KMS-11 (cell line): ENCODE data around the gene VAV1.

ENCODE experiments used
- H2AFZ ChIP-seq: fragments of 200-600 bp; sonication (generic); 2 replicates; pipeline ENCODE4 v1.6.1; 2016; ENCODE audit warnings: antibody characterized with exemption, mixed run types, low read depth
- H3K27ac ChIP-seq: fragments of 200-600 bp; sonication (generic); 2 replicates; pipeline ENCODE4 v1.6.1; 2016; ENCODE audit warnings: mild to moderate bottlenecking, mixed run types
- H3K27me3 ChIP-seq: fragments of 200-600 bp; sonication (generic); 2 replicates; pipeline ENCODE4 v1.6.1; 2017; ENCODE audit warnings: mild to moderate bottlenecking, low read depth, mixed run types, moderate library complexity; ENCODE audit not compliant: insufficient read depth
- H3K36me3 ChIP-seq: fragments of 200-600 bp; sonication (generic); 2 replicates; pipeline ENCODE4 v1.6.1; 2017; ENCODE audit warnings: mild to moderate bottlenecking, mixed run types; ENCODE audit not compliant: insufficient read depth
- H3K4me1 ChIP-seq: fragments of 200-600 bp; sonication (generic); 2 replicates; pipeline ENCODE4 v1.6.1; 2016; ENCODE audit warnings: mild to moderate bottlenecking, low read depth, mixed run types; ENCODE audit not compliant: poor library complexity, severe bottlenecking
- H3K4me2 ChIP-seq: fragments of 200-600 bp; sonication (generic); 2 replicates; pipeline ENCODE4 v1.7.0; 2016; ENCODE audit warnings: mild to moderate bottlenecking, mixed run types
- H3K4me3 ChIP-seq: fragments of 200-600 bp; sonication (generic); IDR thresholded peaks from 2 replicates; pipeline ENCODE4 v1.6.1; 2017; ENCODE audit warnings: low read depth, low read length, mixed read lengths; ENCODE audit not compliant: insufficient read depth
- H3K79me2 ChIP-seq: fragments of 200-600 bp; sonication (generic); 2 replicates; pipeline ENCODE4 v1.6.1; 2016; ENCODE audit warnings: low read depth, mixed run types; ENCODE audit not compliant: insufficient read depth
- H3K9ac ChIP-seq: fragments of 200-600 bp; sonication (generic); 2 replicates; pipeline ENCODE4 v1.6.1; 2016; ENCODE audit warnings: mild to moderate bottlenecking, mixed run types
- H4K20me1 ChIP-seq: fragments of 200-600 bp; sonication (generic); 2 replicates; pipeline ENCODE4 v1.6.1; 2016; ENCODE audit warnings: mild to moderate bottlenecking, mixed run types; ENCODE audit not compliant: insufficient read depth
- CTCF ChIP-seq: fragments of 200-600 bp; sonication (generic); conservative IDR thresholded peaks from 2 replicates; pipeline ENCODE4 v1.6.1; 2017; ENCODE audit warnings: low read depth, mild to moderate bottlenecking, antibody characterized with exemption, low read length, moderate library complexity, mixed read lengths

Gene VAV1

GRCh38 chr19:6832412-6832811 is 59.9 kb downstream of the VAV1 start:
- H3K4me1 ChIP-seq, result no peaks in the 10 kb centered on the region
- H3K27ac ChIP-seq, result no peak overlapping the region
- no peak for TF ChIP-seq CTCF
- H3K79me2 ChIP-seq, result no peaks in the 10 kb centered on the region
- no peak overlapping the region for H3K4me3 ChIP-seq
- no peaks in the 10 kb centered on the region for H4K20me1 ChIP-seq
- H3K36me3 ChIP-seq, result no peaks in the 10 kb centered on the region
- no peaks in the 10 kb centered on the region for H3K27me3 ChIP-seq
- no peak overlapping the region for H3K9ac ChIP-seq
- no peak overlapping the region for H2AFZ ChIP-seq
- H3K4me2 ChIP-seq, result no peak overlapping the region

- Histone ChIP-seq H3K4me3 (no peak overlapping the region), H3K9ac (no peak overlapping the region), H3K36me3 (no peaks in the 10 kb centered on the region), H3K4me2 (no peak overlapping the region), H4K20me1 (no peaks in the 10 kb centered on the region), H3K27me3 (no peaks in the 10 kb centered on the region), H3K79me2 (no peaks in the 10 kb centered on the region), H2AFZ (no peak overlapping the region), H3K27ac (no peak overlapping the region), H3K4me1 (no peaks in the 10 kb centered on the region)
- no peak for TF ChIP-seq CTCF
Measured at GRCh38 chr19:6833166-6833790, 60.8 kb downstream of the VAV1 start.

- H3K79me2 ChIP-seq, result no peaks in the 10 kb centered on the region
- no peak overlapping the region for H3K4me3 ChIP-seq
- no peaks in the 10 kb centered on the region for H3K4me1 ChIP-seq
- no peaks in the 10 kb centered on the region for H3K36me3 ChIP-seq
- H3K27ac ChIP-seq, result no peak overlapping the region
- no peak overlapping the region for H3K9ac ChIP-seq
- no peaks in the 10 kb centered on the region for H3K27me3 ChIP-seq
- no peak overlapping the region for H3K4me2 ChIP-seq
- no peak for TF ChIP-seq CTCF
- H4K20me1 ChIP-seq, result no peaks in the 10 kb centered on the region
- H2AFZ ChIP-seq, result no peak overlapping the region
Measured at GRCh38 chr19:6834433-6834832, 61.9 kb downstream of the VAV1 start.

GRCh38 chr19:6835501-6835900 is 63.0 kb downstream of the VAV1 start:
- Histone ChIP-seq H3K4me1 (no peaks in the 10 kb centered on the region), H3K4me3 (no peak overlapping the region), H3K27me3 (no peaks in the 10 kb centered on the region), H3K27ac (no peak overlapping the region), H3K4me2 (no peak overlapping the region), H2AFZ (no peak overlapping the region), H3K9ac (no peak overlapping the region), H3K36me3 (no peaks in the 10 kb centered on the region), H4K20me1 (no peaks in the 10 kb centered on the region), H3K79me2 (no peaks in the 10 kb centered on the region)
- no peak for TF ChIP-seq CTCF
